GM23338 (cell line): ENCODE data around the gene SAMD4A. TPM values are rescaled to one million over a fixed set of nuclear protein-coding genes. Genes with fewer than 3 reads are reported as not detected.
A peak's percentile ranks its signal among the peaks of the same experiment; 100 is the strongest.

Source experiments
- ATAC-seq: fragments of 200-7000 bp; cut with Tn5 transposase; 3 replicates; pipeline ENCODE4 v1.9.1; 2020
- DNase-seq: peaks from one replicate; pipeline ENCODE4 v3.0.0-alpha.2; 2015; ENCODE audit warnings: low spot score
- H2AFZ ChIP-seq: fragments of 200-600 bp; sonication (generic); 2 replicates; pipeline ENCODE4 v1.8.0; 2016; ENCODE audit warnings: antibody characterized with exemption, mild to moderate bottlenecking, moderate library complexity
- H3F3A ChIP-seq: fragments of 200-600 bp; sonication (generic); replicated peaks from 2 replicates; pipeline ENCODE4 v1.8.0; 2017; ENCODE audit warnings: antibody characterized with exemption, mixed run types, low read depth
- H3K27ac ChIP-seq: fragments of 200-600 bp; sonication (generic); 2 replicates; pipeline ENCODE4 v1.6.1; 2016; ENCODE audit warnings: low read depth
- H3K27me3 ChIP-seq: fragments of 200-600 bp; sonication (generic); 2 replicates; pipeline ENCODE4 v1.8.0; 2016; ENCODE audit warnings: mild to moderate bottlenecking, mixed run types, moderate library complexity; ENCODE audit not compliant: insufficient read depth
- H3K36me3 ChIP-seq: fragments of 200-600 bp; sonication (generic); 2 replicates; pipeline ENCODE4 v1.8.0; 2016; ENCODE audit warnings: mild to moderate bottlenecking; ENCODE audit not compliant: insufficient read depth
- H3K4me1 ChIP-seq: fragments of 200-600 bp; sonication (generic); 2 replicates; pipeline ENCODE4 v1.8.0; 2016; ENCODE audit warnings: mild to moderate bottlenecking, moderate library complexity; ENCODE audit not compliant: insufficient read depth
- H3K4me2 ChIP-seq: fragments of 200-600 bp; sonication (generic); 2 replicates; pipeline ENCODE4 v1.7.1; 2017; ENCODE audit warnings: mixed run types
- H3K4me3 ChIP-seq: fragments of 200-600 bp; sonication (generic); 2 replicates; pipeline ENCODE4 v1.6.1; 2016; ENCODE audit warnings: mixed run types
- H3K79me2 ChIP-seq: fragments of 200-600 bp; sonication (generic); replicated peaks from 2 replicates; pipeline ENCODE4 v1.8.0; 2017; ENCODE audit warnings: mild to moderate bottlenecking; ENCODE audit not compliant: insufficient read depth
- H3K9me2 ChIP-seq: fragments of 200-600 bp; sonication (generic); 2 replicates; pipeline ENCODE4 v1.8.0; 2017; ENCODE audit not compliant: insufficient read depth
- H4K20me1 ChIP-seq: fragments of 200-600 bp; sonication (generic); replicated peaks from 2 replicates; pipeline ENCODE4 v1.8.0; 2017; ENCODE audit warnings: mild to moderate bottlenecking; ENCODE audit not compliant: insufficient read depth
- H3K27ac Mint-ChIP-seq: 2 replicates; pipeline ENCODE4 v1.8.0; 2020; ENCODE audit warnings: inconsistent platforms, mild to moderate bottlenecking, moderate library complexity, mixed read lengths
- H3K27me3 Mint-ChIP-seq: 3 replicates; pipeline ENCODE4 v1.8.0; 2022; ENCODE audit warnings: low read depth, mild to moderate bottlenecking, moderate library complexity, mixed read lengths, inconsistent platforms; ENCODE audit not compliant: insufficient read depth, poor library complexity
- H3K36me3 Mint-ChIP-seq: 3 replicates; pipeline ENCODE4 v1.8.0; 2021; ENCODE audit warnings: low read depth, mild to moderate bottlenecking, inconsistent platforms, moderate library complexity, mixed read lengths
- H3K4me1 Mint-ChIP-seq: 3 replicates; pipeline ENCODE4 v1.8.0; 2020; ENCODE audit warnings: mild to moderate bottlenecking, inconsistent platforms, mixed read lengths
- H3K4me3 Mint-ChIP-seq: 3 replicates; pipeline ENCODE4 v1.8.0; 2021; ENCODE audit warnings: moderate library complexity, mild to moderate bottlenecking, inconsistent platforms, mixed read lengths
- H3K9me3 Mint-ChIP-seq: 3 replicates; pipeline ENCODE4 v1.8.0; 2020; ENCODE audit warnings: moderate library complexity, mild to moderate bottlenecking, inconsistent platforms, mixed read lengths
- CREB1 ChIP-seq: fragments of 250-450 bp; sonication (Bioruptor Pico); IDR thresholded peaks from 2 replicates; pipeline ENCODE4 v1.5.0; 2020; ENCODE audit warnings: low read depth, mild to moderate bottlenecking, moderate library complexity
- EZH2 ChIP-seq: fragments of 200-600 bp; sonication (generic); IDR thresholded peaks from one replicate; pipeline ENCODE4 v1.8.0; 2017; ENCODE audit warnings: antibody characterized with exemption, mild to moderate bottlenecking, low read depth; ENCODE audit not compliant: unreplicated experiment
- EZH2phosphoT487 ChIP-seq: fragments of 200-600 bp; sonication (generic); IDR thresholded peaks from one replicate; pipeline ENCODE4 v1.8.1; 2018; ENCODE audit warnings: antibody characterized with exemption; ENCODE audit not compliant: unreplicated experiment
- NANOG ChIP-seq: IDR thresholded peaks from 2 replicates; pipeline ENCODE4 v1.6.1; 2016; ENCODE audit warnings: antibody characterized with exemption, borderline replicate concordance
- ZNF114 ChIP-seq: fragments of 250-450 bp; sonication (Bioruptor Pico); IDR thresholded peaks from 2 replicates; pipeline ENCODE4 v1.5.0; 2020; ENCODE audit warnings: mild to moderate bottlenecking, moderate library complexity
- polyA plus RNA-seq: library from polyadenylated mRNA; unstranded; fragments of >200 nt; fragmentation: Nextera tagmentation; extraction: Ambion mirVana; gene quantifications from 2 replicates; pipeline ENCODE4 v1.2.1, GENCODE V29; 2016
- total RNA-seq: library from RNA; depleted of rRNA; stranded (reverse); fragments of >200 nt; shearing (Covaris generic); gene quantifications from 2 replicates; pipeline ENCODE4 v1.2.3, GENCODE V29; 2014
- TF ChIP-seq, protein P1 (sequence below): IDR thresholded peaks from one replicate; pipeline ENCODE4 v1.6.1; 2018; ENCODE audit warnings: antibody characterized with exemption; ENCODE audit not compliant: unreplicated experiment
- TF ChIP-seq, protein P2 (sequence below), 2 experiments: fragments of 200-600 bp in 1 of 2; sonication (generic) in 1 of 2; conservative IDR thresholded peaks; 2 replicates each; pipeline versions ENCODE4 v1.5.1 to v1.6.1; 2016 to 2017; ENCODE audit warnings: antibody characterized with exemption in 2 of 2, low read depth in 2 of 2, mild to moderate bottlenecking in 2 of 2, moderate library complexity in 1 of 2
- TF ChIP-seq, protein P3 (sequence below): IDR thresholded peaks from 2 replicates; pipeline ENCODE4 v1.6.1; 2016; ENCODE audit warnings: antibody characterized with exemption

SAMD4A gene
- total and polyA plus RNA-seq, 2 experiments from 2014 or later = 1.6 to 6.9 TPM

DNA sequence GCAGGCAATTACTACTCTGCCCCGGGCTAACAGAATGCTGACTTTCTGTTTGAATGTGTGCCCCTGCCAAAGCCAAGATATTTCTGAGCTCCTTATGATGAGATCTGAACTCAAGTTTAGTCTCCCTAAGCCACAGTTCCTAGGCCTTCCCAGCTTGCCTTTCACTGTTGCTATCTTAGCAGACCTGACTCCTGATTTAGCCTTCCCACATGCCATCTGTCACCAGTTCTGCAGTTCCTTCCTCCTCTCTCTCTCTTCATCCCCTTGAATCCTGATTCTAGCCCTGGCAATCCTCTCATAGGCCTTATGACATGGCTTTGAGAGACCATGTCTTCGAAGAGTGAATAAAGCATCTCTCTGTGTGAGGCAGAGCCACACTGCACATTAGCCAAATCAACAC, 12.5 kb upstream of the SAMD4A start (continued):
- TF ChIP-seq, protein P1, sequence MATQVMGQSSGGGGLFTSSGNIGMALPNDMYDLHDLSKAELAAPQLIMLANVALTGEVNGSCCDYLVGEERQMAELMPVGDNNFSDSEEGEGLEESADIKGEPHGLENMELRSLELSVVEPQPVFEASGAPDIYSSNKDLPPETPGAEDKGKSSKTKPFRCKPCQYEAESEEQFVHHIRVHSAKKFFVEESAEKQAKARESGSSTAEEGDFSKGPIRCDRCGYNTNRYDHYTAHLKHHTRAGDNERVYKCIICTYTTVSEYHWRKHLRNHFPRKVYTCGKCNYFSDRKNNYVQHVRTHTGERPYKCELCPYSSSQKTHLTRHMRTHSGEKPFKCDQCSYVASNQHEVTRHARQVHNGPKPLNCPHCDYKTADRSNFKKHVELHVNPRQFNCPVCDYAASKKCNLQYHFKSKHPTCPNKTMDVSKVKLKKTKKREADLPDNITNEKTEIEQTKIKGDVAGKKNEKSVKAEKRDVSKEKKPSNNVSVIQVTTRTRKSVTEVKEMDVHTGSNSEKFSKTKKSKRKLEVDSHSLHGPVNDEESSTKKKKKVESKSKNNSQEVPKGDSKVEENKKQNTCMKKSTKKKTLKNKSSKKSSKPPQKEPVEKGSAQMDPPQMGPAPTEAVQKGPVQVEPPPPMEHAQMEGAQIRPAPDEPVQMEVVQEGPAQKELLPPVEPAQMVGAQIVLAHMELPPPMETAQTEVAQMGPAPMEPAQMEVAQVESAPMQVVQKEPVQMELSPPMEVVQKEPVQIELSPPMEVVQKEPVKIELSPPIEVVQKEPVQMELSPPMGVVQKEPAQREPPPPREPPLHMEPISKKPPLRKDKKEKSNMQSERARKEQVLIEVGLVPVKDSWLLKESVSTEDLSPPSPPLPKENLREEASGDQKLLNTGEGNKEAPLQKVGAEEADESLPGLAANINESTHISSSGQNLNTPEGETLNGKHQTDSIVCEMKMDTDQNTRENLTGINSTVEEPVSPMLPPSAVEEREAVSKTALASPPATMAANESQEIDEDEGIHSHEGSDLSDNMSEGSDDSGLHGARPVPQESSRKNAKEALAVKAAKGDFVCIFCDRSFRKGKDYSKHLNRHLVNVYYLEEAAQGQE = no peak
- TF ChIP-seq NANOG = no peak
- TF ChIP-seq, protein P2, sequence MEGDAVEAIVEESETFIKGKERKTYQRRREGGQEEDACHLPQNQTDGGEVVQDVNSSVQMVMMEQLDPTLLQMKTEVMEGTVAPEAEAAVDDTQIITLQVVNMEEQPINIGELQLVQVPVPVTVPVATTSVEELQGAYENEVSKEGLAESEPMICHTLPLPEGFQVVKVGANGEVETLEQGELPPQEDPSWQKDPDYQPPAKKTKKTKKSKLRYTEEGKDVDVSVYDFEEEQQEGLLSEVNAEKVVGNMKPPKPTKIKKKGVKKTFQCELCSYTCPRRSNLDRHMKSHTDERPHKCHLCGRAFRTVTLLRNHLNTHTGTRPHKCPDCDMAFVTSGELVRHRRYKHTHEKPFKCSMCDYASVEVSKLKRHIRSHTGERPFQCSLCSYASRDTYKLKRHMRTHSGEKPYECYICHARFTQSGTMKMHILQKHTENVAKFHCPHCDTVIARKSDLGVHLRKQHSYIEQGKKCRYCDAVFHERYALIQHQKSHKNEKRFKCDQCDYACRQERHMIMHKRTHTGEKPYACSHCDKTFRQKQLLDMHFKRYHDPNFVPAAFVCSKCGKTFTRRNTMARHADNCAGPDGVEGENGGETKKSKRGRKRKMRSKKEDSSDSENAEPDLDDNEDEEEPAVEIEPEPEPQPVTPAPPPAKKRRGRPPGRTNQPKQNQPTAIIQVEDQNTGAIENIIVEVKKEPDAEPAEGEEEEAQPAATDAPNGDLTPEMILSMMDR (conservative IDR thresholded peaks at IDR 0.05; ENCODE audit: low read depth in 2 of 2) = no peak

DNA sequence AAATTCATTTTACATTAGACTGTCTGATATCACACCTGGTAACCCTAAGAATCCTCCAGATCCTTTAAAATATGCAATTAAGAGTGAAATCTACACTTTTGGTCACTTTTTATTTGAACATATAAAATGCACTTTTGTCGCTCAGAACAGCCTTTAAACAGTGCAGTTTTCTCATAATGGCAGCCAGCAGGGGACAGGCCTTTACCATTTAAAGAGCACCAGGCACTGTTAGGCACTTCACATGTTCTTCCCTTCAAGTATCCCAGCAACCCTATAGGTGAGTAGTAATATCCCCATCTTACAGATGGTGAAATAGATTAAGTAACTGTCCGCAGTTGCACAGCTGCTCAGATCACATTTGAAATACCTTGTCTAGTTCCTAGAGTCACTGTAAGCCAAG, 11.3 kb upstream of the SAMD4A start:
- TF ChIP-seq, protein P2 (conservative IDR thresholded peaks at IDR 0.05; ENCODE audit: low read depth in 2 of 2) = peak in 1 of 2 experiments; percentile 35; a peak in 2 of 4 replicates
- no peak for TF ChIP-seq CREB1 (CRISPR knock-in tag)
- H3K4me3 Mint-ChIP-seq = no peak overlapping the region
- H4K20me1 ChIP-seq = no peaks in the 10 kb centered on the region
- H3F3A ChIP-seq = no peaks in the 10 kb centered on the region
- no peaks in the 10 kb centered on the region for H3K36me3 ChIP-seq
- H3K27me3 Mint-ChIP-seq = peaks cover 2% of the 10 kb centered on the region
- H3K27me3 ChIP-seq = no peaks in the 10 kb centered on the region
- no peaks in the 10 kb centered on the region for H3K36me3 Mint-ChIP-seq
- peak; percentile 45; the same call in 2 of the 3 replicates for ATAC-seq
- peaks cover 22% of the 10 kb centered on the region for H3K4me1 Mint-ChIP-seq
- H3K27ac Mint-ChIP-seq = 0 out of 2 replicates have a peak overlapping the region, but pooled peaks have one; percentile 9
- no peak overlapping the region; the same call in 1 of the 2 replicates for H2AFZ ChIP-seq
- no peak overlapping the region for H3K27ac ChIP-seq
- no peaks in the 10 kb centered on the region for H3K9me2 ChIP-seq
- DNase-seq = no peak
- H3K9me3 Mint-ChIP-seq = no peaks in the 10 kb centered on the region
- no peak overlapping the region for H3K4me3 ChIP-seq
- H3K4me2 ChIP-seq = no peak overlapping the region
- peaks cover 10% of the 10 kb centered on the region for H3K4me1 ChIP-seq
- no peaks in the 10 kb centered on the region for H3K79me2 ChIP-seq

DNA sequence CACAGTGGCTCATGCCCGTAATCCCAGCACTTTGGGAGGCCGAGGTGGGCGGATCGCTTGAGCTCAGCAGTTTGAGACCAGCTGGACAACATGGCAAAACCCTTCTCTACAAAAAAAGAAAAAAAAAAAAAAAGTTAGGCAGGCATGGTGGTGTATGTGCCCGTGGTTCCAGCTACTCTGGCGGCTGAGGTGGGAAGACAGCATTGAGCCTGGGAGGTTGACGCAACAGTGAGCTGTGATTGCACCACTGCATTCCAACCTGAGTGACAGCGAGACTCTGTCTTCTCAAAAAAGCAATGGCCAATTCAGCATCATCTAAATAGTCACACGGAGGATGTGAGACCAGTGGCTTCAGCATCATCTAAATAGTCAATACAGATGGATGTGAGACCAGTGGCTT, 10.4 kb upstream of the SAMD4A start:
- Histone ChIP-seq H3K4me2 (no peak overlapping the region), H3K27ac (peak overlapping the region; percentile 42; the same call in 1 of the 2 replicates), H4K20me1 (no peaks in the 10 kb centered on the region), H3K27me3 (no peaks in the 10 kb centered on the region), H2AFZ (peak overlapping the region; percentile 52; the same call in 1 of the 2 replicates), H3K4me3 (no peak overlapping the region), H3K79me2 (no peaks in the 10 kb centered on the region), H3K9me2 (no peaks in the 10 kb centered on the region), H3K4me1 (peaks cover 2% of the 10 kb centered on the region), H3K36me3 (no peaks in the 10 kb centered on the region), H3F3A (no peaks in the 10 kb centered on the region)
- Mint-ChIP-seq H3K27me3 (no peaks in the 10 kb centered on the region), H3K27ac (no peak overlapping the region), H3K36me3 (no peaks in the 10 kb centered on the region), H3K9me3 (no peaks in the 10 kb centered on the region), H3K4me1 (peaks cover 17% of the 10 kb centered on the region), H3K4me3 (no peak overlapping the region)
- DNase-seq (peak; percentile 32), ATAC-seq (peak; percentile 54)
- TF ChIP-seq, protein P3, sequence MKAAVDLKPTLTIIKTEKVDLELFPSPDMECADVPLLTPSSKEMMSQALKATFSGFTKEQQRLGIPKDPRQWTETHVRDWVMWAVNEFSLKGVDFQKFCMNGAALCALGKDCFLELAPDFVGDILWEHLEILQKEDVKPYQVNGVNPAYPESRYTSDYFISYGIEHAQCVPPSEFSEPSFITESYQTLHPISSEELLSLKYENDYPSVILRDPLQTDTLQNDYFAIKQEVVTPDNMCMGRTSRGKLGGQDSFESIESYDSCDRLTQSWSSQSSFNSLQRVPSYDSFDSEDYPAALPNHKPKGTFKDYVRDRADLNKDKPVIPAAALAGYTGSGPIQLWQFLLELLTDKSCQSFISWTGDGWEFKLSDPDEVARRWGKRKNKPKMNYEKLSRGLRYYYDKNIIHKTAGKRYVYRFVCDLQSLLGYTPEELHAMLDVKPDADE = no peak
- TF ChIP-seq ZNF114 = no peak
- TF ChIP-seq EZH2phosphoT487 = no peak
- no peak for TF ChIP-seq EZH2
